ENCODE data around the gene POLR3H.

- TF ChIP-seq GATA2 (IDR thresholded peaks at IDR 0.05; ENCODE audit: low read depth, low read length) = no peak
- TF ChIP-seq GATA3 (IDR thresholded peaks at IDR 0.05; ENCODE audit: low read depth, low read length) = no peak
These were observed 24.5 kb upstream of the POLR3H start for GRCh38 chr22:41568811-41569210.

Measured in SH-SY5Y (cell line).